IPS-15b (cell line): Measurements from ENCODE around the gene CNTNAP2.

Experiments used
- H3K27me3 ChIP-seq: one replicate; pipeline ENCODE4 v1.6.1; 2013; ENCODE audit warnings: low read length; ENCODE audit not compliant: control insufficient read depth, insufficient read depth
- H3K36me3 ChIP-seq: one replicate; pipeline ENCODE4 v1.6.1; 2013; ENCODE audit warnings: low read length; ENCODE audit not compliant: control insufficient read depth, insufficient read depth
- H3K4me1 ChIP-seq: one replicate; pipeline ENCODE4 v1.6.1; 2013; ENCODE audit warnings: mild to moderate bottlenecking, low read length; ENCODE audit not compliant: control insufficient read depth, insufficient read depth
- H3K4me3 ChIP-seq: one replicate; pipeline ENCODE4 v1.5.1; 2013; ENCODE audit warnings: low read depth, low read length
- H3K9ac ChIP-seq: one replicate; pipeline ENCODE4 v1.6.1; 2013; ENCODE audit warnings: low read depth, mild to moderate bottlenecking, low read length
- H3K9me3 ChIP-seq: one replicate; pipeline ENCODE4 v1.6.1; 2013; ENCODE audit warnings: mild to moderate bottlenecking, low read length; ENCODE audit not compliant: control insufficient read depth, insufficient read depth

Gene CNTNAP2

DNA sequence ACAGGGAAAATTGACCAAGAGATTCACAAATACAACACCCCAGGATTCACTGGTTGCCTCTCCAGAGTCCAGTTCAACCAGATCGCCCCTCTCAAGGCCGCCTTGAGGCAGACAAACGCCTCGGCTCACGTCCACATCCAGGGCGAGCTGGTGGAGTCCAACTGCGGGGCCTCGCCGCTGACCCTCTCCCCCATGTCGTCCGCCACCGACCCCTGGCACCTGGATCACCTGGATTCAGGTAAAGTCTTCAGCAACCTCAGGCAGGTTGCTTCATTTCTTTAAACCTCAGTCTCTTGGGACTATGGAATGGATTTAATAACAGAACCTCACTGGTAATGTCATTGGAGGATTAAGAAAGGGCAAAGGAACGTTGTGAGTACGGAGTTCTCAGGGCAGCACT is 2267.1 kb downstream of the CNTNAP2 start:
- H3K9me3 ChIP-seq = no peaks in the 10 kb centered on the region
- peaks cover 7% of the 10 kb centered on the region for H3K4me1 ChIP-seq
- H3K27me3 ChIP-seq = no peaks in the 10 kb centered on the region
- H3K9ac ChIP-seq = no peak overlapping the region
- H3K36me3 ChIP-seq = no peaks in the 10 kb centered on the region
- no peak overlapping the region for H3K4me3 ChIP-seq

GRCh38 chr7:148385009-148385682 is 2268.5 kb downstream of the CNTNAP2 start:
- H3K4me3 ChIP-seq = no peak overlapping the region

GRCh38 chr7:148390381-148390780 is 2273.8 kb downstream of the CNTNAP2 start:
- no peaks in the 10 kb centered on the region for H3K36me3 ChIP-seq
- no peak overlapping the region for H3K4me3 ChIP-seq
- H3K4me1 ChIP-seq = peaks cover 14% of the 10 kb centered on the region
- no peak overlapping the region for H3K9ac ChIP-seq
- no peaks in the 10 kb centered on the region for H3K27me3 ChIP-seq
- H3K9me3 ChIP-seq = peaks cover 3% of the 10 kb centered on the region

More at GRCh38 chr7:148385009-148385682, 2268.5 kb downstream of the CNTNAP2 start:
- no peak overlapping the region for H3K9ac ChIP-seq
- H3K9me3 ChIP-seq = peaks cover 3% of the 10 kb centered on the region
- H3K36me3 ChIP-seq = no peaks in the 10 kb centered on the region
- no peaks in the 10 kb centered on the region for H3K4me1 ChIP-seq
- no peaks in the 10 kb centered on the region for H3K27me3 ChIP-seq

- Histone ChIP-seq H3K9ac (no peak overlapping the region), H3K9me3 (peaks cover 3% of the 10 kb centered on the region), H3K27me3 (no peaks in the 10 kb centered on the region), H3K4me1 (peaks cover 22% of the 10 kb centered on the region), H3K36me3 (no peaks in the 10 kb centered on the region), H3K4me3 (no peak overlapping the region)
These were observed 2275.0 kb downstream of the CNTNAP2 start for GRCh38 chr7:148391591-148391990.

DNA sequence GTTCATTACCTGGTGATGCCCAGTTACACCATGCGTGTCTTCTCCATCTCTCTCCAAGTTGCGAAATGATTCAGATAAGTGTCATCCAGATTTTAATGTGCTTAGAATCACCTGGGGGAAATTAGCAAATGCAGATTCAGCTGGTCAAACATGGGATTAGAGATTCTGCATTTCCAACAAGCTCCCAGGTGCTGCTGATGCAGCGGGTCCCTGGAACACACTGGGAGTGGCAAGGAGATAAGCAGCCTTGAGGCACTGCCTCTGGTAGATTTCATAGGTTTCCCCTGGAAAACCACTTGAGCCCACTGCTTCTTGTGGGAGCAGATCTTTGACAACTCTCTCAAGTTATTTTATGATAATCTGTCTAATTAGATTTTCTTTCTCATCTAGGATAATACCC is 2278.0 kb downstream of the CNTNAP2 start:
- Histone ChIP-seq H3K9me3 (peaks cover 2% of the 10 kb centered on the region), H3K27me3 (no peaks in the 10 kb centered on the region), H3K9ac (no peak overlapping the region), H3K4me3 (no peak overlapping the region), H3K4me1 (peaks cover 37% of the 10 kb centered on the region), H3K36me3 (no peaks in the 10 kb centered on the region)

DNA sequence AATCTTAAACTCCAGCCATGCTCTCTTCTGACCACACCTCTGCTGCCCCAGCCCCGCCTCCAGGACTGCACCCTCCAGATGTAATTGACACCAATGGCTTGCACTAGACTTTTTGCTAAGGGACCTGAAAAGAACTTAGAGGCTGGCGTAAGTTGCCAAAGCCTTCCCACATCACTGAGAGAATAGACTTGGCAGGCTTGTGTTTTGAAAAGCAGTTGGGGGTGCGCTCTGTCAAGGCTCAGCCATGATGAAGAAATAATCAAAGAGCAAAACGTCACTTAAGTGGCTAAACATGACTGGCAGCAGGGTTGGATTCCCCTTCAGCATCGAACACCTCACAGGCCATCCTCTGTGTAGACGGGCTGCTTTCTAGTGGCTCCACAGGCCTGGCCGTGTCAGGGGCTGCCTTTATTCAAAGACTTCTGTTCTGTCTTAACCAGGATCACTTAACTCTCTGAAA is 2278.8 kb downstream of the CNTNAP2 start:
- no peak overlapping the region for H3K9ac ChIP-seq

DNA sequence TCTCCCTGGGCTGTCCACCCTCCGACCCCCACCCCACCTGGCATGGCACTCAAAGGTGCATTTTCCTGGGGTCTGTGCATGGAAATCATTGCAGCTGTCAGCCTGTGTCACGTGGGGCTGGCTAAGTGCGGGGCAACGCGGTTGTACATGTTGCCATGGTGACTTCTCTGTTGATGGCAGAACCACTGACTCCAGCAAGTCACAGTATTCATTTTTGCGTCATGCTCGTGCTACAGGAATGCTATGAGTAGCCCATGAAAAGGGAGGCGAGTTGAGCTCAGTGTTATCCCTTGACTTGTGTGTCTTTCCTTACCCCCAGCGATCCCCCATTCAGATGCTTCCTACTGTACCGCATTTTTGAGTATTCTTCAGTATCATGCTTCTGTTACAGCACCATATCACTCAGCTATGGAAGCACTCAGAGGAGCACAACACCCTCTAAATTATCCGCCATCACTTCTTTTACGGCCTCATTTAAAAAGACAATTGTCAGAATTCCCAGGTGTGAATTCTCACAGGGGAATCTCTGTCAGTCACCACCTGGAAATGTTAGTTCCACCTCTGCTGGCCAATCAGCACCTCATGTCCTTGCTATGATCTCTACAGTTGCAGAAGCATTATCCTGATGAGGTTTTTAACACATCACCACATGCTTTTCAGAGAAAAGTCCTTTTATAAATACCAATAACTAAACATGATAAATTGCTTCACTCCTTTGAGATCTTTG is 2279.6 kb downstream of the CNTNAP2 start:
- Histone ChIP-seq H3K4me3 (no peak overlapping the region), H3K9me3 (no peaks in the 10 kb centered on the region), H3K9ac (no peak overlapping the region), H3K4me1 (peaks cover 41% of the 10 kb centered on the region), H3K27me3 (no peaks in the 10 kb centered on the region), H3K36me3 (no peaks in the 10 kb centered on the region)

More for the DNA sequence above, 2278.8 kb downstream of the CNTNAP2 start:
- Histone ChIP-seq H3K27me3 (no peaks in the 10 kb centered on the region), H3K4me3 (no peak overlapping the region), H3K36me3 (no peaks in the 10 kb centered on the region), H3K4me1 (peaks cover 41% of the 10 kb centered on the region), H3K9me3 (no peaks in the 10 kb centered on the region)

GRCh38 chr7:148397056-148397455 is 2280.5 kb downstream of the CNTNAP2 start:
- H3K4me3 ChIP-seq = no peak overlapping the region
- peaks cover 44% of the 10 kb centered on the region for H3K4me1 ChIP-seq
- no peaks in the 10 kb centered on the region for H3K36me3 ChIP-seq
- no peak overlapping the region for H3K9ac ChIP-seq
- H3K9me3 ChIP-seq = no peaks in the 10 kb centered on the region
- no peaks in the 10 kb centered on the region for H3K27me3 ChIP-seq

DNA sequence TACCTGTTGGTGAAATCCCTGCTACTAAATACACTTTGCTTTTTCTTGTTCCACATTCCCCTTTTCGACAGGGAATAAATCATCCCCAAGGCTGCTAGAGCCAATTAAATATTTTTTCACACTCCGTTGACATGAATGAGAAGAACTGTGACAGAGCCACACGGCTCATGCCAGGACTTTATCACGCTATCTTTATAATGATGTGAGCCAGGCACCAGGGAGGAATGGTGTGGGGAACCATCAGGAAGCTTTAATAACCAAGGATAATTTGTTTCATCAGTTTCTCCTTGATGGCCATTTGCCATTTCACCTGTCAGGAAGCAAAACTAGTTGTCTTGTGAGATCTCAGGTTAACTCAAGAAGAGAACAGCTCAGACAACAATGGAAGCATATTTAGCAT is 2280.9 kb downstream of the CNTNAP2 start:
- H3K4me1 ChIP-seq = peaks cover 46% of the 10 kb centered on the region
- H3K27me3 ChIP-seq = no peaks in the 10 kb centered on the region
- no peak overlapping the region for H3K4me3 ChIP-seq
- H3K36me3 ChIP-seq = no peaks in the 10 kb centered on the region
- no peaks in the 10 kb centered on the region for H3K9me3 ChIP-seq
- no peak overlapping the region for H3K9ac ChIP-seq

- peaks cover 46% of the 10 kb centered on the region for H3K4me1 ChIP-seq
- no peak overlapping the region for H3K9ac ChIP-seq
These were observed 2281.4 kb downstream of the CNTNAP2 start for GRCh38 chr7:148397985-148398384.

GRCh38 chr7:148398844-148399365 is 2282.3 kb downstream of the CNTNAP2 start:
- no peak overlapping the region for H3K4me3 ChIP-seq
- H3K4me1 ChIP-seq = peaks cover 46% of the 10 kb centered on the region
- H3K9me3 ChIP-seq = no peaks in the 10 kb centered on the region
- no peaks in the 10 kb centered on the region for H3K27me3 ChIP-seq
- H3K36me3 ChIP-seq = no peaks in the 10 kb centered on the region
- no peak overlapping the region for H3K9ac ChIP-seq

More at GRCh38 chr7:148397985-148398384, 2281.4 kb downstream of the CNTNAP2 start:
- H3K4me3 ChIP-seq = no peak overlapping the region
- no peaks in the 10 kb centered on the region for H3K27me3 ChIP-seq
- H3K9me3 ChIP-seq = no peaks in the 10 kb centered on the region
- H3K36me3 ChIP-seq = no peaks in the 10 kb centered on the region

GRCh38 chr7:148400101-148400500 is 2283.5 kb downstream of the CNTNAP2 start:
- H3K9me3 ChIP-seq = no peaks in the 10 kb centered on the region
- peaks cover 35% of the 10 kb centered on the region for H3K4me1 ChIP-seq
- no peak overlapping the region for H3K4me3 ChIP-seq
- H3K27me3 ChIP-seq = no peaks in the 10 kb centered on the region
- H3K36me3 ChIP-seq = no peaks in the 10 kb centered on the region
- H3K9ac ChIP-seq = no peak overlapping the region
